GM12878 (cell line): Measurements from ENCODE around the gene NEK7. TPM values are rescaled to one million over a fixed set of nuclear protein-coding genes. Genes with fewer than 3 reads are reported as not detected.

Experiments used
- ATAC-seq: fragments of 200-7000 bp; cut with Tn5 transposase; 3 replicates; pipeline ENCODE4 v1.9.1; 2020; ENCODE audit warnings: mild to moderate bottlenecking, moderate library complexity
- BruUV-seq: library from RNA; stranded (reverse); fragments of 400-500 nt; replicated peaks from 2 replicates; lab custom pipeline; 2021; lab: Mats Ljungman, UMichigan
- CTCF ChIA-PET: fragments of 300-600 bp; sonication (Branson Sonifier 250); formaldehyde crosslinking; extraction: SDS; loops from one replicate; lab custom pipeline; 2021; ENCODE audit warnings: inconsistent platforms; lab: Yijun Ruan, JAX
- POLR2A ChIA-PET: fragments of 350-600 bp; formaldehyde crosslinking; extraction: SDS; loops from one replicate; lab custom pipeline; 2021; ENCODE audit warnings: inconsistent platforms; lab: Charles Lee
- RAD21 ChIA-PET: fragments of 300-600 bp; sonication (Branson Sonifier 250); formaldehyde crosslinking; loops from one replicate; lab custom pipeline; 2023; ENCODE audit warnings: antibody characterized with exemption; ENCODE audit not compliant: unreplicated experiment; lab: Charles Lee
- SMC1A ChIA-PET: fragments of 300-600 bp; sonication (Branson Sonifier 250); formaldehyde crosslinking; loops from one replicate; lab custom pipeline; 2023; ENCODE audit not compliant: unreplicated experiment, uncharacterized antibody; lab: Charles Lee
- DNase-seq: peaks from one replicate; pipeline ENCODE4 v3.0.0-alpha.2; 2011; ENCODE audit warnings: low read depth, low spot score
- FAIRE-seq: peaks from 3 replicates; lab custom pipeline; 2011; peaks lifted over from hg19 to GRCh38; lab: Jason Lieb, UNC
- H2AFZ ChIP-seq: 2 replicates; pipeline ENCODE4 v1.6.0; 2011; ENCODE audit warnings: low read depth, low read length, control low read depth; ENCODE audit not compliant: control insufficient read depth
- H3K27ac ChIP-seq: 2 replicates; pipeline ENCODE4 v1.5.1; 2011; ENCODE audit warnings: control low read depth; ENCODE audit not compliant: control insufficient read depth, insufficient read depth
- H3K27me3 ChIP-seq, 2 experiments: replicated peaks in 1 of 2; 2 replicates each; pipeline versions ENCODE4 v1.6.0 to v1.6.1; 2011; ENCODE audit warnings: low read length in 1 of 2; ENCODE audit not compliant: control insufficient read depth in 2 of 2, insufficient read depth in 2 of 2
- H3K36me3 ChIP-seq, 2 experiments: 2 replicates each; pipeline ENCODE4 v1.5.1; 2011; ENCODE audit warnings: low read length in 1 of 2; ENCODE audit not compliant: control insufficient read depth in 2 of 2, insufficient read depth in 2 of 2
- H3K4me1 ChIP-seq: 2 replicates; pipeline ENCODE4 v1.6.1; 2011; ENCODE audit warnings: mild to moderate bottlenecking, low read length, moderate library complexity, mixed read lengths; ENCODE audit not compliant: control insufficient read depth, insufficient read depth
- H3K4me2 ChIP-seq: 2 replicates; pipeline ENCODE4 v1.6.0; 2011; ENCODE audit warnings: control low read depth; ENCODE audit not compliant: control insufficient read depth, insufficient read depth
- H3K4me3 ChIP-seq: fragments of 200-600 bp; sonication (generic); 2 replicates; pipeline ENCODE4 v1.5.1; 2016
- H3K79me2 ChIP-seq: 2 replicates; pipeline ENCODE4 v1.6.0; 2011; ENCODE audit warnings: low read length; ENCODE audit not compliant: control insufficient read depth, insufficient read depth
- H3K9ac ChIP-seq: 2 replicates; pipeline ENCODE4 v1.8.0; 2011; ENCODE audit warnings: low read length, control low read depth, mixed read lengths; ENCODE audit not compliant: control insufficient read depth, insufficient read depth
- H3K9me3 ChIP-seq: replicated peaks from 3 replicates; pipeline ENCODE4 v1.5.1; 2011; ENCODE audit warnings: mild to moderate bottlenecking, low read length; ENCODE audit not compliant: control insufficient read depth, insufficient read depth
- H4K20me1 ChIP-seq: 2 replicates; pipeline ENCODE4 v1.6.0; 2011; ENCODE audit not compliant: control insufficient read depth, insufficient read depth
- BHLHE40 ChIP-seq, 2 experiments: fragments of 450-650 bp in 1 of 2; IDR thresholded peaks; 2 replicates each; pipeline ENCODE4 v1.6.1; 2011 to 2017; ENCODE audit warnings: low read depth in 2 of 2, borderline replicate concordance in 1 of 2, improper control_type of control experiment in 1 of 2, low read length in 1 of 2, mild to moderate bottlenecking in 1 of 2
- CHD2 ChIP-seq: IDR thresholded peaks from 2 replicates; pipeline ENCODE4 v1.6.1; 2011; ENCODE audit warnings: low read depth, low read length, improper control_type of control experiment, borderline replicate concordance
- FOXM1 ChIP-seq: IDR thresholded peaks from 2 replicates; pipeline ENCODE4 v1.6.1; 2012; ENCODE audit warnings: low read depth, mild to moderate bottlenecking, inconsistent platforms, low read length, moderate library complexity
- IKZF1 ChIP-seq: fragments of 450-650 bp; conservative IDR thresholded peaks from 2 replicates; pipeline ENCODE4 v1.6.1; 2017; ENCODE audit warnings: antibody characterized with exemption, mild to moderate bottlenecking
- JUNB ChIP-seq: IDR thresholded peaks from 2 replicates; pipeline ENCODE4 v1.6.1; 2016; ENCODE audit warnings: antibody characterized with exemption, mild to moderate bottlenecking
- MEF2B ChIP-seq: fragments of 450-650 bp; IDR thresholded peaks from 2 replicates; pipeline ENCODE4 v1.6.1; 2018; ENCODE audit warnings: mild to moderate bottlenecking, moderate library complexity; ENCODE audit not compliant: partially characterized antibody, poor library complexity, severe bottlenecking
- NRF1 ChIP-seq: conservative IDR thresholded peaks from 2 replicates; pipeline ENCODE4 v1.6.1; 2011; ENCODE audit warnings: mild to moderate bottlenecking, low read depth, low read length, improper control_type of control experiment
- SREBF1 ChIP-seq: IDR thresholded peaks from 2 replicates; pipeline ENCODE4 v1.6.1; 2012; ENCODE audit warnings: mild to moderate bottlenecking, low read length
- SRF ChIP-seq, 2 experiments: IDR thresholded peaks; 2 replicates each; pipeline ENCODE4 v1.6.1; 2011; ENCODE audit warnings: low read depth in 2 of 2, low read length in 2 of 2, mild to moderate bottlenecking in 1 of 2, moderate library complexity in 1 of 2
- TCF12 ChIP-seq: IDR thresholded peaks from 2 replicates; pipeline ENCODE4 v1.6.1; 2011; ENCODE audit warnings: low read depth, mild to moderate bottlenecking, low read length
- ZBTB40 ChIP-seq: fragments of 450-650 bp; IDR thresholded peaks from 2 replicates; pipeline ENCODE4 v1.6.1; 2016; ENCODE audit warnings: mild to moderate bottlenecking, moderate library complexity, borderline replicate concordance
- ZNF592 ChIP-seq: fragments of 450-650 bp; IDR thresholded peaks from 2 replicates; pipeline ENCODE4 v1.6.1; 2017; ENCODE audit warnings: mild to moderate bottlenecking, moderate library complexity
- in situ Hi-C: fragments of 300-500 bp; cut with MboI; formaldehyde crosslinking; loops from 9 replicates; pipeline ENCODE4 v1.14.3; 2018; ENCODE audit warnings: mixed read lengths
- intact Hi-C: fragments of 100-400 bp; cut with micrococcal nuclease; formaldehyde crosslinking; loops from one replicate; pipeline ENCODE4 v1.14.2; 2022; ENCODE audit not compliant: unreplicated experiment
- polyA plus RNA-seq, 11 experiments: library from polyadenylated mRNA; depleted of rRNA in 4 of 11; unstranded in 6 of 11; stranded (reverse) in 5 of 11; fragments of >200 nt; fragmentation: Nextera tagmentation in 4 of 11; fragmentation: Illumina TruSeq in 1 of 11; extraction: Ambion mirVana in 4 of 11; extraction: Trizol in 1 of 11; gene quantifications; 1 replicate in 1 of 11; 2 replicates in 10 of 11; pipeline versions ENCODE4 v1.2.1 to v1.2.3, GENCODE V29; 2011 to 2016; ENCODE audit warnings: inconsistent platforms in 2 of 11, missing spikeins in 2 of 11, low read depth in 1 of 11
- total RNA-seq, 4 experiments: library from RNA; depleted of rRNA in 3 of 4; stranded (reverse); fragments of >200 nt in 3 of 4; fragmentation: Illumina TruSeq in 1 of 4; extraction: Trizol in 1 of 4; gene quantifications; 2 replicates each; pipeline versions ENCODE4 v1.2.1 to v1.2.3, GENCODE V29; 2013 to 2021
- TF ChIP-seq, protein P1 (sequence below): fragments of 150-350 bp; IDR thresholded peaks from 2 replicates; pipeline ENCODE4 v1.6.1; 2016; ENCODE audit warnings: low read depth, low read length

NEK7 gene
- total and polyA plus RNA-seq, 10 of the 15 experiments (the other 5 are each of a cell fraction or from before 2014, with no cell fraction given) = 9.4 to 77.7 (median 24.0) TPM

DNA sequence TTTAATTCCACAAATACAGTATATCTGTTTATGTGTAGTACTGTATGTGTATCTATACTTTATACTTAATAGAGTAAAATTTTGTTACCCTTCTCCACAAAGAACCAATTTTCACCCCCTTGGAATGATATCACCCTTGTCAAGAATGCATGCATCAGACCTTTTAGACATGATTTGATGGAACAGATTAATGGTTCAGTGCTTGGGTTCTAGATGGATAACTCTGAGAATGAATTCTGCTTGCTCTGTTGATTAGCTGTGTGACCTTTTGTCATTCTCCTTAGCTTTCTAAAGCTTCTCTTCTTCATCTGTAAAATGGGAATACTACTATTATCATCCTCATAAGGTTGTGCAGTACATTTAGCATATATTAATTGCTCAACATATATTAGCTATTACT lies 105.1 kb downstream of the NEK7 start:
- in situ Hi-C loops (no loop called here), intact Hi-C loops (no loop called here)
- DNase-seq (no peak), FAIRE-seq (no peak), ATAC-seq (no peak)
- Histone ChIP-seq H3K36me3 (peaks cover 0 to under 1% of the 10 kb centered on the region in 2 experiments; a peak in 2 of 4 replicates), H3K4me3 (no peak overlapping the region), H3K9ac (no peak overlapping the region), H3K27ac (no peak overlapping the region), H3K4me1 (peaks cover 5% of the 10 kb centered on the region), H3K79me2 (no peaks in the 10 kb centered on the region), H4K20me1 (no peaks in the 10 kb centered on the region), H3K9me3 (peaks cover 3% of the 10 kb centered on the region; the same call in 2 of the 3 replicates), H3K4me2 (no peak overlapping the region), H3K27me3 (no peaks in the 10 kb centered on the region), H2AFZ (no peak overlapping the region)
- POLR2A ChIA-PET = no interaction called here
- RAD21 ChIA-PET = no interaction called here
- SMC1A ChIA-PET = interaction anchor here (0.8 to 2.4 kb wide), 6 partner anchors 9 to 147 kb away, joined by 3 to 10 read pairs (median 4); no protein-coding TSS in a partner anchor
- CTCF ChIA-PET = interaction anchor here (0.6 to 1.8 kb wide), 4 partner anchors 8 to 72 kb away, joined by 3 to 5 read pairs (median 4); no protein-coding TSS in a partner anchor
- BruUV-seq = no TSS peak
- TF ChIP-seq MEF2B (no peak), CHD2 (no peak), BHLHE40 (IDR thresholded peaks at IDR 0.05; ENCODE audit: borderline replicate concordance in 1 of 2, low read depth in 2 of 2, low read length in 1 of 2) (no peak), FOXM1 (no peak), SREBF1 (no peak), IKZF1 (no peak), NRF1 (no peak), JUNB (no peak), SRF (IDR thresholded peaks at IDR 0.05; ENCODE audit: low read depth in 2 of 2, low read length in 2 of 2) (no peak), TCF12 (no peak), ZBTB40 (no peak), ZNF592 (no peak)
- TF ChIP-seq, protein P1, sequence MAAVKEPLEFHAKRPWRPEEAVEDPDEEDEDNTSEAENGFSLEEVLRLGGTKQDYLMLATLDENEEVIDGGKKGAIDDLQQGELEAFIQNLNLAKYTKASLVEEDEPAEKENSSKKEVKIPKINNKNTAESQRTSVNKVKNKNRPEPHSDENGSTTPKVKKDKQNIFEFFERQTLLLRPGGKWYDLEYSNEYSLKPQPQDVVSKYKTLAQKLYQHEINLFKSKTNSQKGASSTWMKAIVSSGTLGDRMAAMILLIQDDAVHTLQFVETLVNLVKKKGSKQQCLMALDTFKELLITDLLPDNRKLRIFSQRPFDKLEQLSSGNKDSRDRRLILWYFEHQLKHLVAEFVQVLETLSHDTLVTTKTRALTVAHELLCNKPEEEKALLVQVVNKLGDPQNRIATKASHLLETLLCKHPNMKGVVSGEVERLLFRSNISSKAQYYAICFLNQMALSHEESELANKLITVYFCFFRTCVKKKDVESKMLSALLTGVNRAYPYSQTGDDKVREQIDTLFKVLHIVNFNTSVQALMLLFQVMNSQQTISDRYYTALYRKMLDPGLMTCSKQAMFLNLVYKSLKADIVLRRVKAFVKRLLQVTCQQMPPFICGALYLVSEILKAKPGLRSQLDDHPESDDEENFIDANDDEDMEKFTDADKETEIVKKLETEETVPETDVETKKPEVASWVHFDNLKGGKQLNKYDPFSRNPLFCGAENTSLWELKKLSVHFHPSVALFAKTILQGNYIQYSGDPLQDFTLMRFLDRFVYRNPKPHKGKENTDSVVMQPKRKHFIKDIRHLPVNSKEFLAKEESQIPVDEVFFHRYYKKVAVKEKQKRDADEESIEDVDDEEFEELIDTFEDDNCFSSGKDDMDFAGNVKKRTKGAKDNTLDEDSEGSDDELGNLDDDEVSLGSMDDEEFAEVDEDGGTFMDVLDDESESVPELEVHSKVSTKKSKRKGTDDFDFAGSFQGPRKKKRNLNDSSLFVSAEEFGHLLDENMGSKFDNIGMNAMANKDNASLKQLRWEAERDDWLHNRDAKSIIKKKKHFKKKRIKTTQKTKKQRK = no peak
